K562 (cell line): ENCODE results near the gene MRPL28. TPM values are rescaled to one million over a fixed set of nuclear protein-coding genes. Genes with fewer than 3 reads are reported as not detected.

Experiments
- CHCHD3 ChIP-seq: fragments of 250-450 bp; sonication (Bioruptor Pico); IDR thresholded peaks from 2 replicates; pipeline ENCODE4 v2.1.2; 2022; ENCODE audit warnings: mild to moderate bottlenecking
- CREB5 ChIP-seq: fragments of 250-450 bp; sonication (Bioruptor Pico); IDR thresholded peaks from 2 replicates; pipeline ENCODE4 v1.5.0; 2020; ENCODE audit warnings: mild to moderate bottlenecking
- CXXC5 ChIP-seq: fragments of 250-450 bp; sonication (Bioruptor Pico); IDR thresholded peaks from 2 replicates; pipeline ENCODE4 v1.8.0; 2022; ENCODE audit warnings: inconsistent platforms, mild to moderate bottlenecking, moderate library complexity
- GTF2B ChIP-seq: IDR thresholded peaks from 2 replicates; pipeline ENCODE4 v1.6.1; 2011; ENCODE audit not compliant: insufficient read length; ENCODE audit errors: extremely low read depth
- HIVEP1 ChIP-seq: fragments of 250-450 bp; sonication (Bioruptor Pico); IDR thresholded peaks from 2 replicates; pipeline ENCODE4 v1.4.0; 2020; ENCODE audit warnings: mild to moderate bottlenecking
- JUN ChIP-seq, 2 experiments: sonication (generic) in 1 of 2; formaldehyde crosslinking in 1 of 2; IDR thresholded peaks; 2 replicates each; pipeline versions ENCODE4 v1.6.1 to v1.8.0; 2012 to 2022; ENCODE audit warnings: borderline replicate concordance in 2 of 2, mild to moderate bottlenecking in 2 of 2, improper control_type of control experiment in 1 of 2, low read depth in 1 of 2, low read length in 1 of 2, missing genetic modification reagents in 1 of 2
- JUND ChIP-seq, 2 experiments: IDR thresholded peaks; 2 replicates in 1 of 2; 3 replicates in 1 of 2; pipeline ENCODE4 v1.6.1; 2011; ENCODE audit warnings: borderline replicate concordance in 2 of 2, low read depth in 2 of 2, low read length in 2 of 2, improper control_type of control experiment in 1 of 2, missing biosample characterization in 1 of 2, missing genetic modification characterization in 1 of 2, missing genetic modification reagents in 1 of 2
- L3MBTL2 ChIP-seq: fragments of 450-650 bp; IDR thresholded peaks from 2 replicates; pipeline ENCODE4 v1.6.1; 2016; ENCODE audit warnings: mild to moderate bottlenecking, moderate library complexity
- MTF1 ChIP-seq: fragments of 250-450 bp; sonication (Bioruptor Pico); IDR thresholded peaks from 2 replicates; pipeline ENCODE4 v1.9.0; 2021; ENCODE audit warnings: moderate library complexity, mild to moderate bottlenecking, inconsistent platforms, borderline replicate concordance
- MXI1 ChIP-seq: IDR thresholded peaks from 2 replicates; pipeline ENCODE4 v1.6.1; 2011; ENCODE audit warnings: low read depth, mild to moderate bottlenecking, improper control_type of control experiment, low read length
- PTRF ChIP-seq: fragments of 450-650 bp; IDR thresholded peaks from 2 replicates; pipeline ENCODE4 v1.6.1; 2016; ENCODE audit warnings: mild to moderate bottlenecking, missing genetic modification characterization, missing compliant biosample characterization
- RAD51 ChIP-seq: fragments of 450-650 bp; IDR thresholded peaks from 2 replicates; pipeline ENCODE4 v1.7.1; 2016; ENCODE audit warnings: low read depth, mild to moderate bottlenecking, borderline replicate concordance
- SP1 ChIP-seq: sonication (generic); formaldehyde crosslinking; IDR thresholded peaks from 2 replicates; pipeline ENCODE4 v1.8.1; 2022; ENCODE audit warnings: mild to moderate bottlenecking, missing genetic modification reagents
- SREBF1 ChIP-seq: fragments of 150-350 bp; IDR thresholded peaks from 2 replicates; pipeline ENCODE4 v1.6.1; 2014; ENCODE audit warnings: antibody characterized with exemption, low read depth, low read length, borderline replicate concordance
- TAF9B ChIP-seq: fragments of 450-650 bp; IDR thresholded peaks from 2 replicates; pipeline ENCODE4 v1.6.1; 2018; ENCODE audit warnings: mild to moderate bottlenecking; ENCODE audit not compliant: partially characterized antibody
- THRB ChIP-seq: fragments of 450-650 bp; formaldehyde crosslinking; conservative IDR thresholded peaks from 2 replicates; pipeline ENCODE4 v1.4.0; 2022; ENCODE audit warnings: mild to moderate bottlenecking, missing genetic modification characterization
- TRIM25 ChIP-seq: fragments of 450-650 bp; IDR thresholded peaks from 2 replicates; pipeline ENCODE4 v1.7.0; 2016; ENCODE audit warnings: borderline replicate concordance
- ZNF24 ChIP-seq: fragments of 450-650 bp; IDR thresholded peaks from 2 replicates; pipeline ENCODE4 v1.6.1; 2016
- ZNF398 ChIP-seq: fragments of 250-450 bp; sonication (Bioruptor Pico); IDR thresholded peaks from 2 replicates; pipeline ENCODE4 v1.8.0; 2021; ENCODE audit warnings: moderate library complexity, mild to moderate bottlenecking, inconsistent platforms
- ZNF778 ChIP-seq: fragments of 450-650 bp; formaldehyde crosslinking; IDR thresholded peaks from 2 replicates; pipeline ENCODE4 v1.4.0; 2020; ENCODE audit warnings: mild to moderate bottlenecking, moderate library complexity
- polyA plus RNA-seq, 8 experiments: library from polyadenylated mRNA; depleted of rRNA in 4 of 8; stranded (reverse) in 5 of 8; unstranded in 3 of 8; fragments of >200 nt; fragmentation: Nextera tagmentation in 2 of 8; fragmentation: Illumina TruSeq in 1 of 8; extraction: Ambion mirVana in 2 of 8; extraction: Trizol in 1 of 8; gene quantifications; 2 replicates each; pipeline versions ENCODE4 v1.2.1 to v1.2.3, GENCODE V29; 2011 to 2014; ENCODE audit warnings: inconsistent platforms in 1 of 8, missing spikeins in 1 of 8
- total RNA-seq, 7 experiments: library from RNA; depleted of rRNA in 6 of 7; stranded (reverse); fragments of >200 nt in 6 of 7; fragmentation: Illumina TruSeq in 2 of 7; extraction: Trizol in 2 of 7; gene quantifications; 2 replicates each; pipeline versions ENCODE4 v1.2.1 to v1.2.3, GENCODE V29; 2011 to 2021; ENCODE audit warnings: low replicate concordance in 1 of 7

MRPL28 gene
- total and polyA plus RNA-seq, 9 of the 15 experiments (the other 6 are each of a cell fraction or from before 2014, with no cell fraction given): 2.5 to 323 (median 175) TPM

GRCh38 chr16:370443-370842, at the start of gene MRPL28 (continued):
- no peak for TF ChIP-seq TRIM25
- no peak for TF ChIP-seq MXI1
- TF ChIP-seq HIVEP1 (CRISPR knock-in tag): no peak
- no peak for TF ChIP-seq ZNF398 (CRISPR knock-in tag)
- TF ChIP-seq CXXC5 (CRISPR knock-in tag): peak; percentile 71
- TF ChIP-seq TAF9B: no peak
- TF ChIP-seq RAD51: no peak
- no peak for TF ChIP-seq THRB (CRISPR knock-in tag)
- no peak for TF ChIP-seq MTF1
- TF ChIP-seq JUND (IDR thresholded peaks at IDR 0.05; ENCODE audit: borderline replicate concordance, low read depth, low read length): peak; percentile 42; the same call in 1 of the 2 replicates
- TF ChIP-seq JUND (tag; IDR thresholded peaks at IDR 0.05; ENCODE audit: borderline replicate concordance, low read depth, low read length): no peak; the same call in 2 of the 3 replicates
- no peak for TF ChIP-seq ZNF24
- no peak for TF ChIP-seq CREB5 (CRISPR knock-in tag)
- TF ChIP-seq JUN (IDR thresholded peaks at IDR 0.05; ENCODE audit: borderline replicate concordance, low read depth, low read length): 0 out of 2 replicates have a peak, but pooled peaks have one; percentile 5
- no peak for TF ChIP-seq JUN (CRISPR knock-in tag; IDR thresholded peaks at IDR 0.05; ENCODE audit: borderline replicate concordance)
- TF ChIP-seq PTRF (tag): no peak
- peak; percentile 86 for TF ChIP-seq SP1 (CRISPR knock-in tag)
- TF ChIP-seq GTF2B: no peak
- TF ChIP-seq SREBF1: no peak
- no peak for TF ChIP-seq CHCHD3
- no peak for TF ChIP-seq ZNF778 (CRISPR knock-in tag)
- TF ChIP-seq L3MBTL2: 0 out of 2 replicates have a peak, but pooled peaks have one; percentile 11
